ENCODE data around the gene YES1.
"Not testable (repeated sequence)": the region's sequence is repeated elsewhere in the genome, so short reads cannot be mapped to it uniquely, and the experiment has no call there.

The YES1 gene

GRCh38 chr18:706405-706804 lies 105.6 kb downstream of the YES1 start:
- Histone ChIP-seq H3K9ac (ENCODE audit: low read length) (no peak overlapping the region), H3K36me3 (ENCODE audit: control insufficient read depth, insufficient read depth, low read length) (no peaks in the 10 kb centered on the region)

GRCh38 chr18:703213-703967 lies 108.7 kb downstream of the YES1 start:
- H3K36me3 ChIP-seq (ENCODE audit: control insufficient read depth, insufficient read depth, low read length) = no peaks in the 10 kb centered on the region
- no peak overlapping the region for H3K9ac ChIP-seq (ENCODE audit: low read length)
- H3K4me3 ChIP-seq (ENCODE audit: low read length) = no peak overlapping the region
- no peaks in the 10 kb centered on the region for H3K27me3 ChIP-seq (ENCODE audit: control insufficient read depth, insufficient read depth, low read length)
- peaks cover 5% of the 10 kb centered on the region for H3K4me1 ChIP-seq (ENCODE audit: control insufficient read depth, insufficient read depth, low read length)
- peak overlapping the region; percentile 58 for H3K27ac ChIP-seq (ENCODE audit: low read depth, low read length)

More at GRCh38 chr18:706405-706804, 105.6 kb downstream of the YES1 start:
- H3K4me3 ChIP-seq (ENCODE audit: low read length) = no peak overlapping the region
- no peak overlapping the region for H3K27ac ChIP-seq (ENCODE audit: low read depth, low read length)
- no peaks in the 10 kb centered on the region for H3K27me3 ChIP-seq (ENCODE audit: control insufficient read depth, insufficient read depth, low read length)
- H3K4me1 ChIP-seq (ENCODE audit: control insufficient read depth, insufficient read depth, low read length) = peaks cover 5% of the 10 kb centered on the region

GRCh38 chr18:697800-698199 lies 114.2 kb downstream of the YES1 start:
- Histone ChIP-seq H3K9ac (ENCODE audit: low read length) (no peak overlapping the region), H3K27ac (ENCODE audit: low read depth, low read length) (no peak overlapping the region), H3K4me1 (ENCODE audit: control insufficient read depth, insufficient read depth, low read length) (peaks cover 2% of the 10 kb centered on the region), H3K36me3 (ENCODE audit: control insufficient read depth, insufficient read depth, low read length) (no peaks in the 10 kb centered on the region), H3K4me3 (ENCODE audit: low read length) (no peak overlapping the region), H3K27me3 (ENCODE audit: control insufficient read depth, insufficient read depth, low read length) (no peaks in the 10 kb centered on the region)

GRCh38 chr18:697012-697411 lies 115.0 kb downstream of the YES1 start:
- H3K4me3 ChIP-seq (ENCODE audit: low read length) = no peak overlapping the region
- no peaks in the 10 kb centered on the region for H3K36me3 ChIP-seq (ENCODE audit: control insufficient read depth, insufficient read depth, low read length)
- H3K9ac ChIP-seq (ENCODE audit: low read length) = no peak overlapping the region
- no peaks in the 10 kb centered on the region for H3K4me1 ChIP-seq (ENCODE audit: control insufficient read depth, insufficient read depth, low read length)
- no peaks in the 10 kb centered on the region for H3K27me3 ChIP-seq (ENCODE audit: control insufficient read depth, insufficient read depth, low read length)
- no peak overlapping the region for H3K27ac ChIP-seq (ENCODE audit: low read depth, low read length)

GRCh38 chr18:693466-694187 lies 118.4 kb downstream of the YES1 start:
- no peaks in the 10 kb centered on the region for H3K27me3 ChIP-seq (ENCODE audit: control insufficient read depth, insufficient read depth, low read length)
- no peaks in the 10 kb centered on the region for H3K4me1 ChIP-seq (ENCODE audit: control insufficient read depth, insufficient read depth, low read length)

GRCh38 chr18:692824-693223 lies 119.2 kb downstream of the YES1 start:
- no peaks in the 10 kb centered on the region for H3K4me1 ChIP-seq (ENCODE audit: control insufficient read depth, insufficient read depth, low read length)
- peaks cover 3% of the 10 kb centered on the region for H3K36me3 ChIP-seq (ENCODE audit: control insufficient read depth, insufficient read depth, low read length)

More at GRCh38 chr18:693466-694187, 118.4 kb downstream of the YES1 start:
- Histone ChIP-seq H3K36me3 (ENCODE audit: control insufficient read depth, insufficient read depth, low read length) (peaks cover 3% of the 10 kb centered on the region), H3K4me3 (ENCODE audit: low read length) (no peak overlapping the region), H3K9ac (ENCODE audit: low read length) (no peak overlapping the region), H3K27ac (ENCODE audit: low read depth, low read length) (no peak overlapping the region)

GRCh38 chr18:688323-688722 lies 123.7 kb downstream of the YES1 start:
- H3K9ac ChIP-seq (ENCODE audit: low read length) = no peak overlapping the region
- H3K27ac ChIP-seq (ENCODE audit: low read depth, low read length) = no peak overlapping the region
- H3K36me3 ChIP-seq (ENCODE audit: control insufficient read depth, insufficient read depth, low read length) = peaks cover 3% of the 10 kb centered on the region
- H3K4me1 ChIP-seq (ENCODE audit: control insufficient read depth, insufficient read depth, low read length) = no peaks in the 10 kb centered on the region
- no peak overlapping the region for H3K4me3 ChIP-seq (ENCODE audit: low read length)
- H3K27me3 ChIP-seq (ENCODE audit: control insufficient read depth, insufficient read depth, low read length) = no peaks in the 10 kb centered on the region

More at GRCh38 chr18:692824-693223, 119.2 kb downstream of the YES1 start:
- Histone ChIP-seq H3K9ac (ENCODE audit: low read length) (no peak overlapping the region), H3K4me3 (ENCODE audit: low read length) (no peak overlapping the region), H3K27ac (ENCODE audit: low read depth, low read length) (no peak overlapping the region), H3K27me3 (ENCODE audit: control insufficient read depth, insufficient read depth, low read length) (no peaks in the 10 kb centered on the region)

- H3K36me3 ChIP-seq (ENCODE audit: control insufficient read depth, insufficient read depth, low read length) = peaks cover 8% of the 10 kb centered on the region
- H3K27ac ChIP-seq (ENCODE audit: low read depth, low read length) = no peak overlapping the region
- no peaks in the 10 kb centered on the region for H3K4me1 ChIP-seq (ENCODE audit: control insufficient read depth, insufficient read depth, low read length)
- no peaks in the 10 kb centered on the region for H3K27me3 ChIP-seq (ENCODE audit: control insufficient read depth, insufficient read depth, low read length)
- no peak overlapping the region for H3K9ac ChIP-seq (ENCODE audit: low read length)
- no peak overlapping the region for H3K4me3 ChIP-seq (ENCODE audit: low read length)
Observed at GRCh38 chr18:686339-687111, 125.5 kb downstream of the YES1 start.

GRCh38 chr18:685438-685837 lies 126.6 kb downstream of the YES1 start:
- no peaks in the 10 kb centered on the region for H3K27me3 ChIP-seq (ENCODE audit: control insufficient read depth, insufficient read depth, low read length)
- H3K36me3 ChIP-seq (ENCODE audit: control insufficient read depth, insufficient read depth, low read length) = peaks cover 11% of the 10 kb centered on the region
- H3K9ac ChIP-seq (ENCODE audit: low read length) = no peak overlapping the region
- H3K4me3 ChIP-seq (ENCODE audit: low read length) = no peak overlapping the region
- H3K4me1 ChIP-seq (ENCODE audit: control insufficient read depth, insufficient read depth, low read length) = no peaks in the 10 kb centered on the region
- H3K27ac ChIP-seq (ENCODE audit: low read depth, low read length) = no peak overlapping the region

- Histone ChIP-seq H3K36me3 (ENCODE audit: control insufficient read depth, insufficient read depth, low read length) (peaks cover 11% of the 10 kb centered on the region), H3K9ac (ENCODE audit: low read length) (no peak overlapping the region), H3K4me1 (ENCODE audit: control insufficient read depth, insufficient read depth, low read length) (no peaks in the 10 kb centered on the region), H3K27ac (ENCODE audit: low read depth, low read length) (no peak overlapping the region), H3K4me3 (ENCODE audit: low read length) (no peak overlapping the region), H3K27me3 (ENCODE audit: control insufficient read depth, insufficient read depth, low read length) (no peaks in the 10 kb centered on the region)
Observed at GRCh38 chr18:683531-683930, 128.5 kb downstream of the YES1 start.

- no peak overlapping the region for H3K9ac ChIP-seq (ENCODE audit: low read length)
- H3K27me3 ChIP-seq (ENCODE audit: control insufficient read depth, insufficient read depth, low read length) = no peaks in the 10 kb centered on the region
- H3K27ac ChIP-seq (ENCODE audit: low read depth, low read length) = no peak overlapping the region
- no peak overlapping the region for H3K4me3 ChIP-seq (ENCODE audit: low read length)
- peaks cover 11% of the 10 kb centered on the region for H3K36me3 ChIP-seq (ENCODE audit: control insufficient read depth, insufficient read depth, low read length)
- H3K4me1 ChIP-seq (ENCODE audit: control insufficient read depth, insufficient read depth, low read length) = no peaks in the 10 kb centered on the region
Observed at GRCh38 chr18:682833-683232, 129.2 kb downstream of the YES1 start.

- not testable (repeated sequence) for H3K9ac ChIP-seq (ENCODE audit: low read length); H3K4me3 ChIP-seq (ENCODE audit: low read length); H3K27me3 ChIP-seq (ENCODE audit: control insufficient read depth, insufficient read depth, low read length); H3K4me1 ChIP-seq (ENCODE audit: control insufficient read depth, insufficient read depth, low read length); H3K27ac ChIP-seq (ENCODE audit: low read depth, low read length)
- peaks cover 11% of the 10 kb centered on the region for H3K36me3 ChIP-seq (ENCODE audit: control insufficient read depth, insufficient read depth, low read length)
Observed at GRCh38 chr18:682416-682815, 129.6 kb downstream of the YES1 start.

Measured in rectal smooth muscle tissue (tissue), 1 donor.